KBM-7 (cell line): ENCODE measurements around the gene RAB17.
"Not testable (repeated sequence)": the region's sequence is repeated elsewhere in the genome, so short reads cannot be mapped to it uniquely, and the experiment has no call there.

Experiments used
- DNase-seq: peaks from one replicate; pipeline ENCODE4 v3.0.0-alpha.2; 2015
- in situ Hi-C: fragments of 300-500 bp; cut with MboI; formaldehyde crosslinking; loops from 2 replicates; pipeline ENCODE4 v1.14.3; 2020; ENCODE audit warnings: low sequenced_read_pairs, low pct_unique_long_range_greater_than_20kb, mixed read lengths

Gene RAB17

GRCh38 chr2:237601453-237602116, 11.1 kb upstream of the RAB17 start:
- in situ Hi-C loops, result no loop called here
- DNase-seq, result no peak

GRCh38 chr2:237600205-237600846, 9.8 kb upstream of the RAB17 start:
- peak; percentile 26 for DNase-seq
- in situ Hi-C loops, result no loop called here

- no peak for DNase-seq
- in situ Hi-C loops, result loop anchor here (10.0 kb wide), 1 partner anchor 145 kb away; no protein-coding TSS in a partner anchor
These were observed 9.1 kb upstream of the RAB17 start for GRCh38 chr2:237599465-237600110.

- in situ Hi-C loops, result loop anchor here (10.0 kb wide), 1 partner anchor 146 kb away; no protein-coding TSS in a partner anchor
- no peak for DNase-seq
These were observed 8.1 kb upstream of the RAB17 start for GRCh38 chr2:237598468-237599208.

- in situ Hi-C loops, result loop anchor here (10.0 kb wide), 1 partner anchor 147 kb away; no protein-coding TSS in a partner anchor
- DNase-seq, result no peak
These were observed 6.9 kb upstream of the RAB17 start for GRCh38 chr2:237597196-237598145.

GRCh38 chr2:237596520-237597195, 6.1 kb upstream of the RAB17 start:
- in situ Hi-C loops, result loop anchor here (10.0 kb wide), 1 partner anchor 148 kb away; no protein-coding TSS in a partner anchor
- DNase-seq, result no peak

GRCh38 chr2:237595829-237596519, 5.4 kb upstream of the RAB17 start:
- not testable (repeated sequence) for DNase-seq
- in situ Hi-C loops, result loop anchor here (10.0 kb wide), 1 partner anchor 149 kb away; no protein-coding TSS in a partner anchor

GRCh38 chr2:237594514-237594871, 4.0 kb upstream of the RAB17 start:
- no peak for DNase-seq
- in situ Hi-C loops, result loop anchor here (10.0 kb wide), 1 partner anchor 150 kb away; no protein-coding TSS in a partner anchor

GRCh38 chr2:237593596-237594320, 3.2 kb upstream of the RAB17 start:
- in situ Hi-C loops, result loop anchor here (10.0 kb wide), 1 partner anchor 151 kb away; no protein-coding TSS in a partner anchor
- no peak for DNase-seq

GRCh38 chr2:237593036-237593435, 2.5 kb upstream of the RAB17 start:
- in situ Hi-C loops, result loop anchor here (10.0 kb wide), 1 partner anchor 152 kb away; no protein-coding TSS in a partner anchor
- no peak for DNase-seq

- in situ Hi-C loops, result loop anchor here (10.0 kb wide), 1 partner anchor 152 kb away; no protein-coding TSS in a partner anchor
- DNase-seq, result no peak
These were observed 2.0 kb upstream of the RAB17 start for GRCh38 chr2:237592425-237592980.

- in situ Hi-C loops, result loop anchor here (10.0 kb wide), 1 partner anchor 153 kb away; no protein-coding TSS in a partner anchor
- peak; percentile 62 for DNase-seq
These were observed 777 bp upstream of the RAB17 start for GRCh38 chr2:237591141-237591881.

GRCh38 chr2:237588044-237588696, 2.4 kb downstream of the RAB17 start:
- DNase-seq, result no peak
- in situ Hi-C loops, result no loop called here

GRCh38 chr2:237585590-237586221, 4.8 kb downstream of the RAB17 start:
- no peak for DNase-seq
- in situ Hi-C loops, result no loop called here
